ENCODE measurements around the gene ELOB. TPM values are rescaled to one million over a fixed set of nuclear protein-coding genes. Genes with fewer than 3 reads are reported as not detected.

The ELOB gene
- total RNA-seq, 1 donor from 2014 or later: 323 TPM

DNA sequence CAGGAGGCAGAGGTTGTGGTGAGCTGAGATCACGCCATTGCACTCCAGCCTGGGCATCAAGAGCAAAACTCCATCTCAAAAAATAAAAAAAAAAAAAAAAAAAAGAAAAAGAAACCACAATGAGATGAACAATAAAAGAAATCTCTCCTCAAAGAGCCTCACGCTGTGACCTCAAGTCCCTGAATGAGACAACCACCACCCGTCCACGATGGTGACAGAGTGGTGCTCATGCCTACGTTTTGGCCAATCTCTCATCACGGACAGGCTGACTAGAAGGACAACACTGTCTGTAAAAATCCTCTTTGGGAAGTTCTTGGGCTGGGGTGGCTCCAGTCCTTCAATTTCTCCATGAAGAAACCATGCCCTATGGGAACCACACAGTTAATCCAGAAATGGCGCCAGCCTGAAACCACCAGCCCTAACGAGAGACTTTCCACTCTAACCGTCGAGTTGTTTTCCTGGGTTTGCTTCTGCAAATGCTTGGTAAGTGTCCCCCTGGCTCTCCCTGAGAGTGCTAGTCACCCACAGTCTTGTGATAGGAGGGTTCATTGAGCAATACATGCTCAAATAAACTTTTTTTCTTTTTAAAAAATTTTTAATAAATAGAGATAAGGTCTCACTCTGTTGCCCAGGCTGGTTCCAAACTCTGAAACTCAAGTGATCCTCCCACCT, 42.1 kb downstream of the ELOB start:
- Mint-ChIP-seq H3K4me3 (ENCODE audit: unreplicated experiment) (no peak overlapping the region), H3K9me3 (ENCODE audit: unreplicated experiment) (no peaks in the 10 kb centered on the region), H3K36me3 (ENCODE audit: low read depth, unreplicated experiment) (no peaks in the 10 kb centered on the region), H3K4me1 (ENCODE audit: low read depth, unreplicated experiment) (no peaks in the 10 kb centered on the region), H3K27ac (ENCODE audit: unreplicated experiment) (no peak overlapping the region), H3K27me3 (ENCODE audit: low read depth, unreplicated experiment) (no peaks in the 10 kb centered on the region)
- no peak overlapping the region for H3K4me2 ChIP-seq (ENCODE audit: low read length)
- no peaks in the 10 kb centered on the region for H3K4me1 ChIP-seq (ENCODE audit: insufficient read depth, low read length)
- H4K20me1 ChIP-seq (ENCODE audit: insufficient read depth, low read length): no peaks in the 10 kb centered on the region
- no peak overlapping the region for H2AFZ ChIP-seq (ENCODE audit: low read depth, low read length)
- no peaks in the 10 kb centered on the region for H3K36me3 ChIP-seq (ENCODE audit: insufficient read depth, low read length)
- FAIRE-seq (no peak), DNase-seq (ENCODE audit: low read depth) (no peak)
- no peaks in the 10 kb centered on the region for H3K27me3 ChIP-seq (ENCODE audit: insufficient read depth, low read length)
- H3K27ac ChIP-seq (ENCODE audit: low read depth, low read length): no peak overlapping the region
- no peaks in the 10 kb centered on the region for H3K79me2 ChIP-seq (ENCODE audit: insufficient read depth, low read length)
- H3K9ac ChIP-seq (ENCODE audit: low read length): no peak overlapping the region
- H3K9me3 ChIP-seq (ENCODE audit: insufficient read depth, low read depth, low read length): no peaks in the 10 kb centered on the region
- H3K4me3 ChIP-seq (ENCODE audit: insufficient read depth, low read depth, low read length): no peak overlapping the region
- no peak for TF ChIP-seq EZH2 (IDR thresholded peaks at IDR 0.05; ENCODE audit: insufficient read depth, low read length)
- no peak for TF ChIP-seq CTCF (IDR thresholded peaks at IDR 0.05; ENCODE audit: insufficient read depth, low read depth, low read length)

- no peaks in the 10 kb centered on the region for H3K36me3 ChIP-seq (ENCODE audit: insufficient read depth, low read length)
- no peak overlapping the region for H3K27ac ChIP-seq (ENCODE audit: low read depth, low read length)
- H3K27me3 ChIP-seq (ENCODE audit: insufficient read depth, low read length): no peaks in the 10 kb centered on the region
- H3K27me3 Mint-ChIP-seq (ENCODE audit: low read depth, unreplicated experiment): peaks cover 10% of the 10 kb centered on the region
- H4K20me1 ChIP-seq (ENCODE audit: insufficient read depth, low read length): no peaks in the 10 kb centered on the region
- no peaks in the 10 kb centered on the region for H3K9me3 ChIP-seq (ENCODE audit: insufficient read depth, low read depth, low read length)
- DNase-seq (ENCODE audit: low read depth): no peak
- no peaks in the 10 kb centered on the region for H3K79me2 ChIP-seq (ENCODE audit: insufficient read depth, low read length)
- H3K9me3 Mint-ChIP-seq (ENCODE audit: unreplicated experiment): no peaks in the 10 kb centered on the region
- H3K4me3 ChIP-seq (ENCODE audit: insufficient read depth, low read depth, low read length): no peak overlapping the region
- H2AFZ ChIP-seq (ENCODE audit: low read depth, low read length): no peak overlapping the region
- no peak overlapping the region for H3K27ac Mint-ChIP-seq (ENCODE audit: unreplicated experiment)
- no peaks in the 10 kb centered on the region for H3K36me3 Mint-ChIP-seq (ENCODE audit: low read depth, unreplicated experiment)
- H3K9ac ChIP-seq (ENCODE audit: low read length): no peak overlapping the region
- FAIRE-seq: no peak
- H3K4me2 ChIP-seq (ENCODE audit: low read length): no peak overlapping the region
- no peaks in the 10 kb centered on the region for H3K4me1 Mint-ChIP-seq (ENCODE audit: low read depth, unreplicated experiment)
- TF ChIP-seq CTCF (IDR thresholded peaks at IDR 0.05; ENCODE audit: insufficient read depth, low read depth, low read length) (no peak), EZH2 (IDR thresholded peaks at IDR 0.05; ENCODE audit: insufficient read depth, low read length) (no peak)
- H3K4me1 ChIP-seq (ENCODE audit: insufficient read depth, low read length): no peaks in the 10 kb centered on the region
- H3K4me3 Mint-ChIP-seq (ENCODE audit: unreplicated experiment): no peak overlapping the region
Observed at GRCh38 chr16:2728034-2728433, 49.0 kb downstream of the ELOB start.

DNA sequence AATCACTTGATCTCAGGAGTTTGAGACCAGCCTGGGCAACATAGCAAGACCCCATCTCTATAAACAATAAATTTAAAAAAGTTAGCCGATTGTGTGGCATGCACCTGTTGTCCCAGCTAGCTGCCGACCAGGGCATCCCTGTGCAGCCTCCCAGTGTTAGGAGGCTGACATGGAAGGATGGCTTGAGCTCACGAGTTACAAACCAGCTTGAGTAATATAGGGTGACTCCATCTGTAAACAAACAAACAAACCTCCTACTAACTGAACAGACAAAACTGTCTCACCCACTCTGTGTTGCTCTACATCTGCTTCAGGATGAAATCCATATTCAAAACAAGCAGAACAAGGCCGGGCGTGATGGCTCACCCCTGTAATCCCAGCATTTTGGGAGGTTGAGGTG, 50.2 kb downstream of the ELOB start:
- H3K9me3 Mint-ChIP-seq (ENCODE audit: unreplicated experiment): no peaks in the 10 kb centered on the region
- peaks cover 10% of the 10 kb centered on the region for H3K27me3 Mint-ChIP-seq (ENCODE audit: low read depth, unreplicated experiment)
- H3K4me3 Mint-ChIP-seq (ENCODE audit: unreplicated experiment): no peak overlapping the region
- FAIRE-seq (no peak), DNase-seq (ENCODE audit: low read depth) (no peak)
- no peaks in the 10 kb centered on the region for H3K36me3 ChIP-seq (ENCODE audit: insufficient read depth, low read length)
- H3K4me1 Mint-ChIP-seq (ENCODE audit: low read depth, unreplicated experiment): no peaks in the 10 kb centered on the region
- H3K4me2 ChIP-seq (ENCODE audit: low read length): no peak overlapping the region
- no peak overlapping the region for H2AFZ ChIP-seq (ENCODE audit: low read depth, low read length)
- no peaks in the 10 kb centered on the region for H3K9me3 ChIP-seq (ENCODE audit: insufficient read depth, low read depth, low read length)
- H3K4me1 ChIP-seq (ENCODE audit: insufficient read depth, low read length): no peaks in the 10 kb centered on the region
- H3K27me3 ChIP-seq (ENCODE audit: insufficient read depth, low read length): no peaks in the 10 kb centered on the region
- no peaks in the 10 kb centered on the region for H4K20me1 ChIP-seq (ENCODE audit: insufficient read depth, low read length)
- H3K9ac ChIP-seq (ENCODE audit: low read length): no peak overlapping the region
- H3K79me2 ChIP-seq (ENCODE audit: insufficient read depth, low read length): no peaks in the 10 kb centered on the region
- H3K27ac Mint-ChIP-seq (ENCODE audit: unreplicated experiment): peak overlapping the region; percentile 34
- no peak overlapping the region for H3K4me3 ChIP-seq (ENCODE audit: insufficient read depth, low read depth, low read length)
- no peak for TF ChIP-seq EZH2 (IDR thresholded peaks at IDR 0.05; ENCODE audit: insufficient read depth, low read length)
- TF ChIP-seq CTCF (IDR thresholded peaks at IDR 0.05; ENCODE audit: insufficient read depth, low read depth, low read length): no peak
- no peak overlapping the region for H3K27ac ChIP-seq (ENCODE audit: low read depth, low read length)
- no peaks in the 10 kb centered on the region for H3K36me3 Mint-ChIP-seq (ENCODE audit: low read depth, unreplicated experiment)

Measured in astrocyte (in vitro differentiated cells and primary cell).